Measurements from ENCODE around the gene EPHB1.

Gene EPHB1

DNA sequence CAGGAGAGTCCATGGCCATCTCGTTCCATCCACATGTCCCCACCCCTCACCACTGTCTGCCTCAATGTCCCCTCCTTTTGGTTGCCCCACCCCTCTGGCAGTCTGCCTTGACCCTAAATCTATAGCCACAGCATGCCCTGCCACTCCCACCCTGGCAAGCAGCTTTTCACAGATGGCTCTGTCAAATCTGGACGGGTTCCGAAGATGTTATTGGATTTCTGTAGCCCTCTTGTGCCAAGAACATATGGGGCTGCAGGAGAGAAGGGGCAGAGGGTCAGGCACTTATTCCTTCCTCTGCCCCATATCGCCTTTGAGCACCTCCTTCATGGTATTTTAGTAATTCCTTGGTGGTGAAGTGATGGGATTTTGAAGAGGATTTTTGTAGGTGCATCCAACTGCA lies 57.1 kb downstream of the EPHB1 start:
- Histone ChIP-seq H3K9ac (ENCODE audit: low read length) (no peak overlapping the region), H3K4me3 (ENCODE audit: low read depth, low read length, poor library complexity, severe bottlenecking) (no peak overlapping the region), H4K20me1 (ENCODE audit: insufficient read depth, low read length) (no peaks in the 10 kb centered on the region), H3K9me3 (ENCODE audit: low read length) (no peaks in the 10 kb centered on the region), H2AFZ (ENCODE audit: low read length) (no peak overlapping the region), H3K27me3 (ENCODE audit: insufficient read depth, low read length) (no peaks in the 10 kb centered on the region), H3K4me1 (ENCODE audit: insufficient read depth, low read length, severe bottlenecking) (no peaks in the 10 kb centered on the region), H3F3A (ENCODE audit: insufficient read depth, low read length) (no peaks in the 10 kb centered on the region), H3K36me3 (ENCODE audit: insufficient read depth, low read length) (no peaks in the 10 kb centered on the region), H3K79me2 (ENCODE audit: insufficient read depth, low read length) (no peaks in the 10 kb centered on the region), H3K9me2 (ENCODE audit: low read depth, low read length) (no peaks in the 10 kb centered on the region), H3K27ac (ENCODE audit: low read depth, low read length, poor library complexity, severe bottlenecking) (no peak overlapping the region), H3K4me2 (ENCODE audit: low read length) (no peak overlapping the region)
- TF ChIP-seq CTCF (IDR thresholded peaks at IDR 0.05; ENCODE audit: low read length) (no peak), EZH2 (IDR thresholded peaks at IDR 0.05; ENCODE audit: borderline replicate concordance, low read length) (no peak)

- H3K9me2 ChIP-seq (ENCODE audit: low read depth, low read length) = no peaks in the 10 kb centered on the region
- H3K4me1 ChIP-seq (ENCODE audit: insufficient read depth, low read length, severe bottlenecking) = no peaks in the 10 kb centered on the region
- H3K4me3 ChIP-seq (ENCODE audit: low read depth, low read length, poor library complexity, severe bottlenecking) = no peak overlapping the region
- H3K27me3 ChIP-seq (ENCODE audit: insufficient read depth, low read length) = no peaks in the 10 kb centered on the region
- TF ChIP-seq EZH2 (IDR thresholded peaks at IDR 0.05; ENCODE audit: borderline replicate concordance, low read length) (no peak), CTCF (IDR thresholded peaks at IDR 0.05; ENCODE audit: low read length) (no peak)
- no peaks in the 10 kb centered on the region for H4K20me1 ChIP-seq (ENCODE audit: insufficient read depth, low read length)
- H3K9me3 ChIP-seq (ENCODE audit: low read length) = no peaks in the 10 kb centered on the region
- no peaks in the 10 kb centered on the region for H3F3A ChIP-seq (ENCODE audit: insufficient read depth, low read length)
- no peaks in the 10 kb centered on the region for H3K36me3 ChIP-seq (ENCODE audit: insufficient read depth, low read length)
- no peak overlapping the region for H2AFZ ChIP-seq (ENCODE audit: low read length)
- H3K9ac ChIP-seq (ENCODE audit: low read length) = no peak overlapping the region
- H3K27ac ChIP-seq (ENCODE audit: low read depth, low read length, poor library complexity, severe bottlenecking) = no peak overlapping the region
- H3K4me2 ChIP-seq (ENCODE audit: low read length) = no peak overlapping the region
- H3K79me2 ChIP-seq (ENCODE audit: insufficient read depth, low read length) = no peaks in the 10 kb centered on the region
Measured at GRCh38 chr3:134852893-134853351, 57.9 kb downstream of the EPHB1 start.

GRCh38 chr3:134854254-134854653 lies 59.2 kb downstream of the EPHB1 start:
- no peak overlapping the region for H2AFZ ChIP-seq (ENCODE audit: low read length)
- no peaks in the 10 kb centered on the region for H3K27me3 ChIP-seq (ENCODE audit: insufficient read depth, low read length)
- TF ChIP-seq CTCF (IDR thresholded peaks at IDR 0.05; ENCODE audit: low read length) (no peak), EZH2 (IDR thresholded peaks at IDR 0.05; ENCODE audit: borderline replicate concordance, low read length) (no peak)
- H3K4me1 ChIP-seq (ENCODE audit: insufficient read depth, low read length, severe bottlenecking) = no peaks in the 10 kb centered on the region
- no peaks in the 10 kb centered on the region for H3F3A ChIP-seq (ENCODE audit: insufficient read depth, low read length)
- no peaks in the 10 kb centered on the region for H3K36me3 ChIP-seq (ENCODE audit: insufficient read depth, low read length)
- no peak overlapping the region for H3K9ac ChIP-seq (ENCODE audit: low read length)
- H3K27ac ChIP-seq (ENCODE audit: low read depth, low read length, poor library complexity, severe bottlenecking) = no peak overlapping the region
- no peaks in the 10 kb centered on the region for H3K9me3 ChIP-seq (ENCODE audit: low read length)
- H3K9me2 ChIP-seq (ENCODE audit: low read depth, low read length) = no peaks in the 10 kb centered on the region
- no peak overlapping the region for H3K4me2 ChIP-seq (ENCODE audit: low read length)
- no peak overlapping the region for H3K4me3 ChIP-seq (ENCODE audit: low read depth, low read length, poor library complexity, severe bottlenecking)
- H3K79me2 ChIP-seq (ENCODE audit: insufficient read depth, low read length) = no peaks in the 10 kb centered on the region
- no peaks in the 10 kb centered on the region for H4K20me1 ChIP-seq (ENCODE audit: insufficient read depth, low read length)
